Activated CD8-positive, alpha-beta memory T cell treated with anti-CD3 and anti-CD28 coated beads for 1 hour (primary cell): Measurements from ENCODE around the gene ZNF263.

Experiments used
- DNase-seq, 2 donors: peaks; one replicate each; pipeline ENCODE4 v3.0.0-alpha.2; 2020; ENCODE audit warnings: low read depth in 1 of 2; ENCODE audit errors: extremely low read depth in 1 of 2

The ZNF263 gene

GRCh38 chr16:3282730-3283542 is at the start of gene ZNF263:
Gene ZNF263 (plus strand): TSS chr16:3283491. CDS start chr16:3283819, 328 bp downstream.
- DNase-seq, result peak; percentile 80 to 84

DNA sequence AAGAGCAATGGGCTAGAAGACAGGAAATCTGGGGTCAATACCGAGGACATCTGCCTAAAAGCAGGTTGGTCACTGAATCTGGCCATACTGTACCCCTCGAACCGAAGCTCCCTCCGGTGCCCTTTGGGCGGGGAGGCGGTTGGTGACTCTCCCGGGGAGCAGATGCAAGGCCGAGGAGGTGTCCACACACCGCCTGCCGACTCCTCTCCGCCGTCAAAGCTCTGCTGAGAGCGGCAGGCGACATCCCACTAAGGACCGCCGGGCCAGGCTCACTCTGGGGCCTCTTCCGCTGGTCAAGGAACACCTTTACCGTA is 48.8 kb upstream of the ZNF263 start:
- DNase-seq, result no peak

GRCh38 chr16:3234857-3235561 is 48.3 kb upstream of the ZNF263 start, which contains the start of gene ZNF200:
Gene ZNF200 (minus strand): TSS chr16:3235158. CDS start chr16:3233755, 1,403 bp downstream.
- peak; percentile 81 to 89 for DNase-seq

DNA sequence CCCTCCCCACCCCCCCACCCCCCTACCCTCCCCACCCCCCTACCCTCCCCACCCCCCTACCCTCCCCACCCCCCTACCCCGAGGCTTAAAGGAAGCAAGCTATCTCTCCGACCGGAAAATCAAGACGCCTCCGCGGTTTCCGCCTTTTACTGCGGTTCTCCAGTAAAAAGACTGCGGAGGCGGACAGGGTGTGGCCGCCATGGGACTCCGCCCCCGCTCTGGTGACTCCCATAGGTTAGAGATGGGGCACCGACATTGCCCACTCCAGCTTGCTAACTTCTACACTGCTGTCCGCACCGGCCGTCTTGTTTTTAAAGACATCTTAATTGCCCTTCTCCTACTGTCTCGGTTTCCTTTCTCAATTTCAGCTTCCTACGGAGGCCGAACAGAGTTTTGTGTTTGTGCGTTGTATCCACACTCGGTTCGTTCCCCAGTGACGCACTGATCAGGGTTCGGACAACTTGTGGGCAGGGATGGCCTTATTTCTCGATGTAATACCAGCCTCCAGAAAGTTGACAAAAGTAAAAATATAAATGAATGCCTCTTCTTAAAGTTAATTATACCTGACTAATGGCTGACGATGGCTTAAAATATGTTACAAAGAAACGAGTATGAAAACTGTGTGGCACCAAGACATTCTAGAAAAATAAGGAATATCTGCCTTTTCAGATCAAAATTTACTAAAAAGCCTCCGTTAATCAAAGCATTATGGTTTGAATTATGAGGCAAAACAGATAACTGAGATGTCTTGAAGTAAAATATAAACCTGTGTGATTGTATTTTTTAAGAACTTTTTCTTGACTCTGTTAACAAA is 47.2 kb upstream of the ZNF263 start:
- no peak for DNase-seq

DNA sequence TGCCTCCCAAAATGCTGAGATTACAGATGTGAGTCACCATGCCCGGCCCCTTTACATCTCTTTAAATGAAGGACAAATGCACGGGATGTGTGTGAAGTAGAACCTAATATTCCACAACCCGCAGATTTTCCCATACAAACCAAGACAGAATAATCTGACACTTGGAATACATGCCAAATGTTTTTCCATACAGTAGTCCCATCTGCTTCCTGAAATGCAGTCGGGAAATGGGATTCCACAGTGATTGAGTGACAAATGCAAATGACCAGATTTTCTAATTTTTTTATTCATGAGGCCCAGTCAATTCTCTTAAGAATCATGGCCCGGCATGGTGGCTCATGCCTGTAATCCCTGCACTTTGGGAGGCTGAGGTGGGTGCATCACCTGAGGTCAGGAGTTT is 41.5 kb upstream of the ZNF263 start:
- no peak for DNase-seq

DNA sequence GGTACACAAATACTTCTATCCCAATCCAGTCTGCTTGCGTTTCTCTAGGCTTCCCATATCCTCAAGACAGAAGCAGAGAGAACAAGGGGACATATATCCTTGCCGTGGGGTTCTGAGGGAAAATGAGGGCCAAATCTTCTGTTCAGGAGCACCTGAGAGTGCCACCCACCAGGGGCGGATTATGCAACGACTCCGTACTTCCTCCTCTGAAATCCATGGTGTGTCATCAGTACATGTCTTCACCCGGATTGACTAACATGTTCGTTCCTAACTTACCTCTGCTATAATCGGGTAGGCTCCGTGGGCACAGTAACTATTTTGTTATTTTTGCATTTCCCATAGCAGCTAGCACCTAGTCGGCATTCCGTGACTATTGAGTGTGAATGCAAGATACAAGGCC is 40.6 kb upstream of the ZNF263 start:
- no peak for DNase-seq

GRCh38 chr16:3243882-3244281 is 39.4 kb upstream of the ZNF263 start:
- no peak for DNase-seq

GRCh38 chr16:3246002-3246401 is 37.3 kb upstream of the ZNF263 start:
- DNase-seq, result no peak

GRCh38 chr16:3246876-3247275 is 36.4 kb upstream of the ZNF263 start:
- DNase-seq, result no peak

- DNase-seq, result no peak
Measured at GRCh38 chr16:3248596-3248995, 34.7 kb upstream of the ZNF263 start.

GRCh38 chr16:3249020-3249419 is 34.3 kb upstream of the ZNF263 start:
- no peak for DNase-seq

- no peak for DNase-seq
Measured at GRCh38 chr16:3249451-3249850, 33.8 kb upstream of the ZNF263 start.

- no peak for DNase-seq
Measured at GRCh38 chr16:3252967-3253366, 30.3 kb upstream of the ZNF263 start.

DNA sequence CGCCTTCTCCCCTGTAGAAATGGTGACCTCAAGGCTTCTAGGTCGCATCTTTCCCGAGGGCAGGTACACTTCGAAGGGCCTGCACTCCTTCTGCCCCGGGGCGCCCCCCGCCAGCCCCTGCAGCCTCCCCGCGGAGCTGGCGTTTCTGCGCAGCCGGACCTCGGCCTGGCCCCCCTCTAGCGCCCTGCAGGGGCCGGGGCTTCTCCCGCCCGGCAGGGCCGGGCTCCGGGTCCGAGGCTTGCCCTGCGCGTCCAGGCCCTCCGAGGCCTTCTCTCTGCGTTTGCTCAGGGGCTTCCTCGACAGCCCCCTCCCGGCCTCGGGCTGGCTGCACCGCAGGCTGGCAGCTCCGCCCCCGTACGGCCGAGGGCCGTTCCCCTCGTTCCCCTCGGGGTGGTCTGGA is 29.0 kb upstream of the ZNF263 start:
- DNase-seq, result no peak

GRCh38 chr16:3256146-3256865 is 27.0 kb upstream of the ZNF263 start, which contains the start of gene MEFV:
Gene MEFV (minus strand): TSS chr16:3256633. CDS start chr16:3256587, 46 bp downstream.
- no peak for DNase-seq

GRCh38 chr16:3256866-3257465 is 26.3 kb upstream of the ZNF263 start:
- no peak for DNase-seq

DNA sequence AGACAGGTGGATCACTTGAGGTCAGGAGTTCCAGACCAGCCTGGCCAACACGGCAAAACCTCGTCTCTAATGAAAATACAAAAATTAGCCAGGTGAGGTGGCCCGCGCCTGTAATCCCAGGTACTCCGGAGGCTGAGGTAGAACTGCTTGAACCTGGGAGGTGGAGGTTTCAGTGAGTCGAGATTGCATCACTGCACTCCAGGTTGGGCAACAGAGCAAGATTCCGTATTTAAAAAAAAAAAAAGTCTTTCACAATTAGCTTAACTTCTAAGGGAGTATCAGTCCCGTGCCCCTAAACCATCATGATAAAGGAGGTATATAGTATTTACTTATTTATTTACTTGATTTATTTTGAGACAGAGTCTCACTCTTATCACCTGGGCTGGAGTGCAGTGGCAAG is 23.5 kb upstream of the ZNF263 start:
- DNase-seq, result no peak

GRCh38 chr16:3262517-3262916 is 20.8 kb upstream of the ZNF263 start:
- no peak for DNase-seq

- DNase-seq, result peak; percentile 91 to 96
Measured at GRCh38 chr16:3264137-3265036, 18.9 kb upstream of the ZNF263 start.
